ENCODE results near the gene RDM1. TPM values are rescaled to one million over a fixed set of nuclear protein-coding genes. Genes with fewer than 3 reads are reported as not detected.

The RDM1 gene
- total and polyA plus RNA-seq, 4 experiments from 2014 or later, result 0.38 to 1.9 (median 0.92) TPM

- Mint-ChIP-seq H3K36me3 (peaks cover 11 to 27% of the 10 kb centered on the region in 2 donors), H3K27me3 (no peaks in the 10 kb centered on the region), H3K9me3 (no peaks in the 10 kb centered on the region), H3K4me1 (peaks cover 17 to 60% (median 36%) of the 10 kb centered on the region in 4 donors), H3K4me3 (no peak overlapping the region), H3K27ac (peak overlapping the region in 1 of 7 donors; percentile 64)
- no peak overlapping the region for H3K4me3 ChIP-seq (ENCODE audit: low read length in 2 of 2)
- no peak for DNase-seq
- H3K27ac ChIP-seq (ENCODE audit: low read depth, low read length), result no peak overlapping the region
- CTCF ChIA-PET (ENCODE audit: partially characterized antibody), result interaction anchor here (1.0 to 5.6 kb wide), 10 partner anchors 8 to 200 kb away, joined by 3 to 24 read pairs (median 6); partner anchors contain the start of gene CCL5
- H3K9me3 ChIP-seq (ENCODE audit: control insufficient read depth in 1 of 2, low read length in 2 of 2), result no peaks in the 10 kb centered on the region
- H3K36me3 ChIP-seq (ENCODE audit: insufficient read depth, low read length), result peaks cover 3% of the 10 kb centered on the region
- H3K4me1 ChIP-seq (ENCODE audit: insufficient read depth, low read length), result peaks cover 27% of the 10 kb centered on the region
- H3K27me3 ChIP-seq (ENCODE audit: insufficient read depth, low read length), result no peaks in the 10 kb centered on the region
- POLR2A ChIA-PET (ENCODE audit: partially characterized antibody), result interaction anchor here (0.7 to 5.4 kb wide), 9 partner anchors 8 to 58 kb away, joined by 3 to 52 read pairs (median 7); partner anchors contain the start of genes CCL5 and RDM1
- intact Hi-C loops (cut with micrococcal nuclease), result loop anchor here (5.0 kb wide), 1 partner anchor 35 kb away; no protein-coding TSS in a partner anchor
Observed at GRCh38 chr17:35872196-35872980, 58.2 kb downstream of the RDM1 start.

GRCh38 chr17:35870906-35871819 is 59.4 kb downstream of the RDM1 start:
- no peak overlapping the region for H3K27ac ChIP-seq (ENCODE audit: low read depth, low read length)
- Mint-ChIP-seq H3K27ac (peak overlapping the region in 5 of 7 donors; percentile 6 to 55 (median 43)), H3K4me3 (peak overlapping the region in 1 of 8 donors; percentile 13), H3K36me3 (peaks cover 11 to 27% of the 10 kb centered on the region in 2 donors), H3K9me3 (no peaks in the 10 kb centered on the region), H3K27me3 (no peaks in the 10 kb centered on the region), H3K4me1 (peaks cover 14 to 48% (median 30%) of the 10 kb centered on the region in 4 donors)
- peak in 4 of 5 donors; percentile 26 to 49 (median 36) for DNase-seq
- no peaks in the 10 kb centered on the region for H3K27me3 ChIP-seq (ENCODE audit: insufficient read depth, low read length)
- H3K4me1 ChIP-seq (ENCODE audit: insufficient read depth, low read length), result peaks cover 15% of the 10 kb centered on the region
- POLR2A ChIA-PET (ENCODE audit: partially characterized antibody), result interaction anchor here (0.7 to 5.4 kb wide), 12 partner anchors 9 to 60 kb away, joined by 3 to 52 read pairs (median 7); partner anchors contain the start of genes CCL5 and RDM1
- intact Hi-C loops (cut with micrococcal nuclease), result loop anchor here (5.0 kb wide), 1 partner anchor 36 kb away; no protein-coding TSS in a partner anchor
- no peak overlapping the region for H3K4me3 ChIP-seq (ENCODE audit: low read length in 2 of 2)
- H3K9me3 ChIP-seq (ENCODE audit: control insufficient read depth in 1 of 2, low read length in 2 of 2), result no peaks in the 10 kb centered on the region
- CTCF ChIA-PET (ENCODE audit: partially characterized antibody), result interaction anchor here (1.0 to 5.6 kb wide), 12 partner anchors 9 to 202 kb away, joined by 3 to 24 read pairs (median 6); partner anchors contain the start of gene CCL5
- peaks cover 3% of the 10 kb centered on the region for H3K36me3 ChIP-seq (ENCODE audit: insufficient read depth, low read length)

GRCh38 chr17:35868737-35869136 is 61.8 kb downstream of the RDM1 start, which contains the start of gene HEATR9:
Gene HEATR9 (minus strand): TSS chr17:35868891. CDS start chr17:35868742, 149 bp downstream.
- POLR2A ChIA-PET (ENCODE audit: partially characterized antibody), result interaction anchor here (1.5 to 5.4 kb wide), 3 partner anchors 14 to 32 kb away, joined by 3 to 52 read pairs (median 5); no protein-coding TSS in a partner anchor
- Histone ChIP-seq H3K27ac (ENCODE audit: low read depth, low read length) (no peak within 1 kb of the TSS), H3K9me3 (ENCODE audit: control insufficient read depth in 1 of 2, low read length in 2 of 2) (no peaks in the 10 kb centered on the region), H3K27me3 (ENCODE audit: insufficient read depth, low read length) (no peaks in the 10 kb centered on the region), H3K4me3 (ENCODE audit: low read length in 2 of 2) (no peak within 1 kb of the TSS), H3K4me1 (ENCODE audit: insufficient read depth, low read length) (peaks cover 15% of the 10 kb centered on the region), H3K36me3 (ENCODE audit: insufficient read depth, low read length) (peaks cover 3% of the 10 kb centered on the region)
- peaks cover 10 to 11% of the 10 kb centered on the region in 2 donors for H3K36me3 Mint-ChIP-seq
- no peak within 1 kb of the TSS for H3K4me3 Mint-ChIP-seq
- H3K27me3 Mint-ChIP-seq, result no peaks in the 10 kb centered on the region
- H3K27ac Mint-ChIP-seq, result peak within 1 kb of the TSS in 5 of 7 donors; percentile 3 to 76 (median 57)
- peaks cover 12 to 43% (median 28%) of the 10 kb centered on the region in 4 donors for H3K4me1 Mint-ChIP-seq
- DNase-seq, result no peak
- H3K9me3 Mint-ChIP-seq, result no peaks in the 10 kb centered on the region
- intact Hi-C loops (cut with micrococcal nuclease), result no loop called here
- CTCF ChIA-PET (ENCODE audit: partially characterized antibody), result interaction anchor here (0.6 to 5.6 kb wide), 2 partner anchors 19 to 65 kb away, joined by 3 to 24 read pairs; no protein-coding TSS in a partner anchor

Other genes starting within 250 kb of the RDM1 start
- gene RASL10B, start 199.1 kb downstream of the RDM1 start, total RNA-seq, result under 1 TPM in 1 of 2 experiments, not detected in 1; 0.15 TPM
- under 1 TPM in 1 of 2 donors, not detected in 1; 0.15 TPM for gene RASL10B, start 199.1 kb downstream of the RDM1 start, polyA plus RNA-seq
- under 1 TPM in 1 of 2 experiments, not detected in 1; 0.26 TPM for gene GAS2L2, start 177.5 kb downstream of the RDM1 start, total RNA-seq
- gene GAS2L2, start 177.5 kb downstream of the RDM1 start, polyA plus RNA-seq, result under 1 TPM in 1 of 2 donors, not detected in 1; 0.13 TPM
- not detected for gene C17orf50, start 169.9 kb downstream of the RDM1 start, total RNA-seq
- not detected for gene C17orf50, start 169.9 kb downstream of the RDM1 start, polyA plus RNA-seq
- under 1 TPM; 0.64 to 0.96 TPM for gene MMP28, start 135.1 kb downstream of the RDM1 start, total RNA-seq
- under 1 TPM in 1 of 2 donors, not detected in 1; 0.23 TPM for gene MMP28, start 135.1 kb downstream of the RDM1 start, polyA plus RNA-seq
- 100 to 1,000 TPM; 232 to 242 TPM for gene TAF15, start 121.3 kb downstream of the RDM1 start, total RNA-seq
- gene TAF15, start 121.3 kb downstream of the RDM1 start, polyA plus RNA-seq, result 10 to 100 TPM; 11.2 to 29.7 TPM
- 1 to 10 TPM; 2.2 to 2.6 TPM for gene HEATR9, start 61.9 kb downstream of the RDM1 start, total RNA-seq
- not detected for gene HEATR9, start 61.9 kb downstream of the RDM1 start, polyA plus RNA-seq
- gene CCL5, start 50.4 kb downstream of the RDM1 start, total RNA-seq, result 100 to 1,000 TPM; 279 to 309 TPM
- gene CCL5, start 50.4 kb downstream of the RDM1 start, polyA plus RNA-seq, result 100 to 1,000 TPM; 156 to 210 TPM
- gene LYZL6, start 12.9 kb upstream of the RDM1 start, total RNA-seq, result not detected
- not detected for gene LYZL6, start 12.9 kb upstream of the RDM1 start, polyA plus RNA-seq
- not detected for gene CCL16, start 50.7 kb upstream of the RDM1 start, total RNA-seq
- gene CCL16, start 50.7 kb upstream of the RDM1 start, polyA plus RNA-seq, result not detected
- gene CCL14, start 56.0 kb upstream of the RDM1 start, total RNA-seq, result not detected
- gene CCL14, start 56.0 kb upstream of the RDM1 start, polyA plus RNA-seq, result not detected
- not detected for gene CCL15, start 70.8 kb upstream of the RDM1 start, total RNA-seq
- gene CCL15, start 70.8 kb upstream of the RDM1 start, polyA plus RNA-seq, result not detected
- not detected for gene CCL23, start 87.2 kb upstream of the RDM1 start, total RNA-seq
- gene CCL23, start 87.2 kb upstream of the RDM1 start, polyA plus RNA-seq, result not detected
- gene CCL18, start 133.5 kb upstream of the RDM1 start, total RNA-seq, result not detected
- gene CCL18, start 133.5 kb upstream of the RDM1 start, polyA plus RNA-seq, result not detected
- gene CCL3, start 159.4 kb upstream of the RDM1 start, total RNA-seq, result 1 to 10 TPM; 3.2 to 4.2 TPM
- not detected for gene CCL3, start 159.4 kb upstream of the RDM1 start, polyA plus RNA-seq
- 1 to 10 TPM; 1.1 TPM for gene CCL4, start 173.1 kb upstream of the RDM1 start, total RNA-seq
- gene CCL4, start 173.1 kb upstream of the RDM1 start, polyA plus RNA-seq, result 1 to 10 TPM; 1.2 to 1.3 TPM
- 10 to 100 TPM; 11.5 to 18.0 TPM for gene TBC1D3B, start 245.9 kb upstream of the RDM1 start, total RNA-seq
- not detected for gene TBC1D3B, start 245.9 kb upstream of the RDM1 start, polyA plus RNA-seq

Data from CD4-positive, alpha-beta memory T cell (primary cell).